Cortex of kidney (tissue), 1 donor: Measurements from ENCODE around the gene ETV6.

Experiments
- DNase-seq: peaks from one replicate; lab custom pipeline; 2025; lab: John Stamatoyannopoulos, UW

ETV6 gene

DNA sequence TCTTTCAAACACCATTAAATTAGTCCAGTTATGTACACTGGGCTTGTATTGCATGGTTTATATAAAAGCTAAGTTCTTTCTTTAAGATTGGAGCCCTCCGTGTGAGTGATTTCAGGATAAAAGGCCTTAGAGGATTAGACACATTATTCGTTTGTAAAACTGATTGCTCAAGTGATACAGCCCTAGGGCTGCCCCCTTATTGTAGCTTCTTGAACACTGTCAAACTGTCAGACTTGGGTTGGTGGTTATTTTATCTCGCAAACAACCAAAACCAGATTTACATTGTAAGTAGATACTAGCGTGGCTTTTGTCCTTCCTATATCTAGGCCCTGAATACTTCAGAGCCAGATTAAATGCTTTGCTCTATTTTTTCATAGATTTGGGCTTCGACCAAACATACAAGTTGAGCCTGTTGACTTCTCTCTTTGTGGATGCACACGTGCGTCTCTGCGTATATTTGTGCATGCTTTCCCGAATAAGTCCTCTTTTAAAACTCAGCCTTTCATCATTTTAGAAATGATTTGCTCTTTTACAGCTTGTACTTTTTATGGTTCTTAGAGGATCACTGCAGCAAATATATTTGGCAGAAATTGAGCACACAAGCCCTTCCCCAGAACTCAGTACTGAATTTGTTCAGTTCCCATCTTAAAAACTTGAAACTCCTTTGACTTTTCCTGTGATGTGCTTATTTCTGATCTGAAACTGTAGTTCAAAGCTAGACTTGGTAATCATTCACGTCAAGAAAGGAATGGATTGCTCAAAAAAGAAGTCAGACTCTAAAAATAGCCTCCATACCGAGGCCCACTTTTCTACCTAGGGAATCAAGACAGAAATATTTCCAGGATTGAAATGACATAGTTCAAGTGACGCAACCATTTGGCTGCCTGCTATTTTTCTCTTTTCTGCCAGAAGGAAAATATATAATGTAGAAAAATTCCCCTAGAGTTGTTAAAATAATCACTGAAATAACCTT, 129.5 kb downstream of the ETV6 start:
- no peak for DNase-seq

DNA sequence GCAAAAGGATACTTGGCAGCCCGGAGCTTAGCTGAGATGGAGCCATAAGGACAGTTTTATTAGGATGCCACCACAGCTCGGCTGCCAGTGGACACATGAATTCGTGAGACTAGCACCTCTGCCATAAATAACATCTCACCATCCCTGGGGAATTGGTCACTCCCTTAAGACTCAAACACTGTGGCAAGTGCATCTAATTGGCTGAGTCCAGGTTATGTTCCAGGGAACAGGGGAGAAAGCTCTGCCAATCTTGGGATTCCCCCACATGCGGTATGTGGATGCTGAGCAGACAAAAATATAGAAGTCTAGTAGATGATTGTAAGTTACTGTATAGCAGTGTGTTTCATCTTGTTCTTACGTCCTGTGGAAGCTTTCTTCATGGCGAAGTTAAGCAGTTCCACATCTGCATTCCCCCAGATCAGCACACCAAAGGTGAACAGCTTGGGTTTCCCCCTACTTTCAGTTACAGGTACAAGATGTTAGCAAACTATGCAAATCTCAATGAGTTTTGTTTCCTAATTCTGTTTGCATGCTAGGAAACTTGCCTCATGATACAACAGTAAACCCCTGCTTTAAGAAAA, 131.1 kb downstream of the ETV6 start:
- DNase-seq: no peak

DNA sequence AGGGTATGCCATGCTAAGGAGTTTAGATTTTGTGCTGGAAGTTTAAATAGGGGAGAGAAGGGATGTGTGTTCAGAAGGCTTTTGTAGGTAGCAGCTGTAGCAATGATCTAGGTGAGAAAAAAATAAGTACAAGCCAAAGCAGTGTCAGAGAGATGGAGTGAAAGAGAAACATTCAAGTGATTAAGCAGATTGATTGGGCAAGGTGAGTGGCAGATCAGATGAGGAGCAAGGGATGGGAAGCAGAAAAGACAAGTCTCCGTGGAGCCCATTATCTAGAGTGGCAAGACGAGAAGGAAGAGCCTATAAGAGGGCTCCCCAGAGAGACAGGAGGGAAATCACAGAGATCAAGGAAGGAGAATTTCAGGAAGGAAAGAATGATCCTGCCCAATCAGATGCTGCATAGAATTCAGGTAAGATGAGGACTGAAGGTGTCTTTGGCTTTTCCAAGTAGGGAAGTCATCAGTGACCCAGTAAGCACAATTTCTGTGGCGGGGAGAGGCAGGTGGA, 133.5 kb downstream of the ETV6 start:
- DNase-seq: no peak

GRCh38 chr12:11785712-11786111, 136.2 kb downstream of the ETV6 start:
- DNase-seq: no peak

- DNase-seq: no peak
Observed at GRCh38 chr12:11786638-11787365, 137.3 kb downstream of the ETV6 start.

- no peak for DNase-seq
Observed at GRCh38 chr12:11787437-11787836, 138.0 kb downstream of the ETV6 start.

- DNase-seq: no peak
Observed at GRCh38 chr12:11787933-11788849, 138.7 kb downstream of the ETV6 start.

DNA sequence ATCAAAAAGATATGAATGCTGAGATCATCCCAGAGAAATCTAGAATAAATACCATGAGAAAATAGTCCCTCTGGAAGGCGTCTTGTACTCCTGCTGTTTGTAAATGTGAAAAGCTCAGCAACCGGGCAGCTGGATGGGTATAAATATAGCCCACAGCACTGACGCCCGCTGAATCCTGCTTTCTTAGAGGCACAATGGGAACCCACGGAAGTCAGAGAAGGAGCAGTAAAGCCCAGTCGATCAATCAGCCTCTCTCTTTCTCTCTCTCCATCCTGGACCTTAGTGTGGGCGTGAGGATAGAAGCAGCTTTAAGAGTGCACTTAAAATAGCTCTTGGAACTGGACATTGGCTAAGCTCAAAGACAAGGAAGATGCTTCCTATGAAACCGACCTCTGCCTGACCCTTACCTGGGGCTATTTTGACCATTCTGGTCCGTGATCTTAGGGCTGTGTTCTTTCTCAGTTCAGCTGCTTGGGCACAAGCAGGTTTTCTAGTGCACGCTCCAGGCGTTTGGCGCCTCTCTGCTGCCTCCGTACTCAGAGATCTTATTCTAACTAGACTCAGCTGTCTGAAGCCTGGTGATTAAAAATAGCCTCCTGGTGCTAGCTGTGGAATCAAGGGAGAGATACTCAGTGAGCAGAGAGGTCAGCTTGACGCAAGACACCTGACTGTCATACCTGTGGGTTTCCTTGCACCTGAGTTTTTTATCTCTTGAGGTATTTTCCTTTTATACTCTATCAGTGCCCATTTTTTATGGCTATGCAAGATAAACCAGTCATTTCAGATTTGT, 144.6 kb downstream of the ETV6 start:
- DNase-seq: no peak

DNA sequence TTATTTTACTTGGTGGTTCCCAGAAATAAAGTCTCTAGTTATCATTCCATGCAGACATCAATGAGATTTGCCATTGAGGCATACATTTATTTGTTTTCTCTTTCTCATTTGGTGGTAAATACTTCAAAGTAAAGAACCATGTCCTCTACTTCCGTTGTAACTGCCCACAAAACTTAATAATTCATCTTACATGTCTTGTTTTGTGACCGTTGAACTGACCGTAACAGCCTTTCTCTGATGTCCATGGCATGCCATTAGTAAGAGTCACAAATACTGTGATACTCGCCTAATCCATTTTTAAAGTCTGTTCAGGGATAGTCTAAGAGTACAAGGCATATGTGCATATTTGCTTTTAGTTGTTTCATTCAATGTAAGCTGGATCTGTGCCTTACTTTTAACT, 145.3 kb downstream of the ETV6 start:
- no peak for DNase-seq

GRCh38 chr12:11795192-11795912, 145.9 kb downstream of the ETV6 start:
- DNase-seq: no peak

DNA sequence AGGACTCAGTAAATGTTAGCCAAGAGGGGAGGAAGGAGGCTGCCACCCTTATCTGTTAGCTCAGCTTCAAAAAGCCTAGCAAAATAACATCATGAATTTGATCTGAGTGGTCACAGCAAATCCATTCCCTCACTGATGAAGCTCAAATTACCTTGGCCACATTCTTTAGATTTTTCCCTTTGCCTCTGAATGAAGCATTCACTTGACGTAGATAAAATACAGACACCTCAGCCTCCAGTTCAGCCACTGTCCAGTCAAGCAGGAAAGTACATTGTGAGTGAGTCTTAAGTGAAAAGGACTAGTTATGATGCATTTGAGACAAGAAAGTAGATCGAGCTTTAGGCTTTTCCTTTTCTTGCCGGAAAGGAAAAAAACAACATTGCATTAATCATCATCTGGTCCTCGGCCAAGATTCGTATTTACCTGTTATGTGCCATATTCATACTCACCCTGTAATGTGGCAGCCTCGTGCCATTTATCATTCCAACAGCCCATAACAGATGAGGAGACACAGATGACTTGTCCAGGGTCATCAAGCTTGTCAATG, 146.5 kb downstream of the ETV6 start:
- no peak for DNase-seq

- no peak for DNase-seq
Observed at GRCh38 chr12:11797317-11797913, 147.9 kb downstream of the ETV6 start.

DNA sequence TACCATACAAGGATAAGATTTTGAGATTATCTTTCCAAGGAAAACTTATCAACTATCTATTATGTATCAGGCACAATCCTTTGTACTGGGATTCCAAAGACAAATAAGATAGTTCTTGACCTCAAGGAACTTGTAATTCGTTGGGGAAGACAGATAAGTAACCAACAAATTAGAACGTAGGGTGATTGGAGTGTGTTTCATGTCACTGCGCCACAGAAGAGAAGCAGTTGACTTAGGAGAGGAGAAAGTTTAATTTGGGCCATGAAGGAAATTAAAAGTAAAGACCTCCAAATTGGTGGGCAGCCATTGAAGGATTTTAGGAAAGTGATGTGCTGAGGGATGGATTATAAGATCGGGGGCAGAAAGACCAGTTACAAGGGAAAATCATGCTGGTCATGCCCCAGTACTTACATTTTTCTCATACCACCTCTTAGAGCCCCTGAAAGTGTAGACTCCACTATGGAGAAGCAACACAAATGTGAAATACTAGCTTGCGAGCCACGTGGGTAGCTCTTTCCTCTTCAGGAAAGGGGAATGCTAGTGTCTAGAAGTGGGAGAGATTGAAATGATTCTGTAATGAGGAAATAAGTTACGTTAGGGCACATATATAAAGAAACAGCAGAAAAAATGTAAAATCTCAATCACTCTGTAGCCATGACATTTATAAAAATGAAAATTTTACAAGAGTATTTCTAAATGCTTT, 148.7 kb downstream of the ETV6 start:
- DNase-seq: no peak

DNA sequence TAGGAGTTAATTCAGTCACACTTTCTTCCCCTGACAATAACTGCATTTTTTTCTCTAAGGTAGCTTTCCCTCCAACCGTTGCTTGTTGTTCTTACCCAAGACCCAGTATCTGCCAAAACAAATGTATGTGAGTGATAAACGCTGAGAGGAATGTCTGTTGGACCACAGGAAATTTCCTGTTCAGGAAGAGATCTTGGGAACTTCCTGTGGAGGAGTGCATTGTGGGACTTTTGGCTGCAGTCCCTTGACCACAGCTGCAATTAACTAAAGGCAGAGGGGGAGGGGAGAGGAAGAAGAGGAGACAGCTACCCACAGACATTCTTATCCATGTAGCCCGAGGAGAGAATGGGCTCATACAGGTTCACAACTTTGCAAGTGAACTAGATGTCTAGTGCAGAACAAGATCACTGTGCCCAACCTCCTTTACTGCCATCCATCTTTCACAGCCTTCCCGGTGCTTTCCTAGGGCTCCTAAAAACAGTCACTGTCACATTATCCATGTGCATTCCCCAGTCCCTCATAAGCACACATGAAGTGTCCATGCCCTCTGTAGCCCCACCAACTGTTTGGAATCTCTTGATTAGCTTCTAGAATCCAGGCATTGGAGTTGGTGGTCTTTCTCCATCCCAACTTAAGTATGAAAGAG, 149.5 kb downstream of the ETV6 start:
- no peak for DNase-seq

- DNase-seq: no peak
Observed at GRCh38 chr12:11799502-11799873, 150.0 kb downstream of the ETV6 start.

DNA sequence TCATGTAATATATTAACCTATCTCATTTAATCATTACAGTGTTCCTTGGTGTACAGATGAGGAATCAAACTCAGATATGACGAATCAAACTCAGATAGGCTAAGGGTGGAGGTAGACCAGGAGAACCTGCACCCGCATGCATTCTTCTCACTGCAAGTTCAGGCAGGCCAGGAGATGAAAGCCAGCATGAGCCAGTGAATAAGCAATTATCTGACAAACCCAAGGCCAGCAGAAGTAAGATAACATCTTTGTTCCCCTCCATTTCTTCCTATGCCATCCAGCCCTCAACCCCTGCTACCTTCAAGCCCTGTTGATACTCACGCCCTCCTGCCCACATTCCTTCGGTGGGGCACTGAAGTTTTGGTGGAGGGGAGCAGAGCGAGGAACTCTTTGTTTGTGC, 152.2 kb downstream of the ETV6 start:
- no peak for DNase-seq

DNA sequence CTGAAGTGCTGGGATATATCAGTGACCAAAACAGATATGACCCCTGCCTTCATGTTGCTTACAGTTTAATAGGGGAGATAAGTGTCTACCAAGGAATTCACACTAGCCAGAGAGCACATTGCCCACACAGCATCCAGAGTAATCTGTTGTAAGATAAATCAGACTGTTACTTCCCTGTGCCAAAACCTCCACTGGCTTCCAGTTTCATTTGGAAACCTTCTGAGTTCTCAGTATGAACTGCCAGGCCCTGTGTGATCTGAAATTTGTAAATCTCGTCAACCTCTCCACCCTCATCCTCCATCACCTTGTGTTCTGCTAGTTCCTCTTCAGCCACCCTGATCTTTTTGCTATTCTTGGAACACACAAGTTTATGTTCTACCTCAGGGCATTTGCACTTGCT, 154.7 kb downstream of the ETV6 start:
- DNase-seq: no peak

GRCh38 chr12:11805043-11805442, 155.6 kb downstream of the ETV6 start:
- DNase-seq: no peak
